ENCODE data around the gene ALAS1.

DNA sequence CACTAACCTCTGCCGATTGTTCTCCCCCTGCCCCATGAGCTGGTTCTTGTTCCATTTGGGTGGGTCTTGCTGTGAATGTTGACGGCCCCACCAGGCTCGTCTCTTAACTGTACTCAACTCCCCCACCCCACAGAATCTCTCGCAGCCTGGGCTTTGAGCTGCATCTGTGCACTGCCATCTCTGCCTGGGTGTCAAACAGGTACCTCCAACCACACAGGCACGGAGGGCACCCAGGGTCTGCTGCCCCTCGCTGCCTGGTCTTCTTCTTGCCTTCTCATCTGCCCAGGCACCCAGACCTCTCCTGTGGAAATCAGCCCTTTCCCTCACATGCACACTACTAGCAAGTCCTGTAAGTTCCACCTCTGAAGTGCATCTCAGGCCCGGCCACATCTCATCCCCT, 17.4 kb downstream of the ALAS1 start:
- TF ChIP-seq, protein P1, sequence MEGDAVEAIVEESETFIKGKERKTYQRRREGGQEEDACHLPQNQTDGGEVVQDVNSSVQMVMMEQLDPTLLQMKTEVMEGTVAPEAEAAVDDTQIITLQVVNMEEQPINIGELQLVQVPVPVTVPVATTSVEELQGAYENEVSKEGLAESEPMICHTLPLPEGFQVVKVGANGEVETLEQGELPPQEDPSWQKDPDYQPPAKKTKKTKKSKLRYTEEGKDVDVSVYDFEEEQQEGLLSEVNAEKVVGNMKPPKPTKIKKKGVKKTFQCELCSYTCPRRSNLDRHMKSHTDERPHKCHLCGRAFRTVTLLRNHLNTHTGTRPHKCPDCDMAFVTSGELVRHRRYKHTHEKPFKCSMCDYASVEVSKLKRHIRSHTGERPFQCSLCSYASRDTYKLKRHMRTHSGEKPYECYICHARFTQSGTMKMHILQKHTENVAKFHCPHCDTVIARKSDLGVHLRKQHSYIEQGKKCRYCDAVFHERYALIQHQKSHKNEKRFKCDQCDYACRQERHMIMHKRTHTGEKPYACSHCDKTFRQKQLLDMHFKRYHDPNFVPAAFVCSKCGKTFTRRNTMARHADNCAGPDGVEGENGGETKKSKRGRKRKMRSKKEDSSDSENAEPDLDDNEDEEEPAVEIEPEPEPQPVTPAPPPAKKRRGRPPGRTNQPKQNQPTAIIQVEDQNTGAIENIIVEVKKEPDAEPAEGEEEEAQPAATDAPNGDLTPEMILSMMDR (IDR thresholded peaks at IDR 0.05): no peak
- no peak for TF ChIP-seq POLR2A (IDR thresholded peaks at IDR 0.05)

All from lower leg skin (tissue), 3 donors.